DMS53 (cell line): ENCODE measurements around the gene CYS1.
A peak's percentile ranks its signal among the peaks of the same experiment; 100 is the strongest.

Experiments
- DNase-seq: peaks from one replicate; lab custom pipeline; 2025; lab: John Stamatoyannopoulos, UW

CYS1 gene

DNA sequence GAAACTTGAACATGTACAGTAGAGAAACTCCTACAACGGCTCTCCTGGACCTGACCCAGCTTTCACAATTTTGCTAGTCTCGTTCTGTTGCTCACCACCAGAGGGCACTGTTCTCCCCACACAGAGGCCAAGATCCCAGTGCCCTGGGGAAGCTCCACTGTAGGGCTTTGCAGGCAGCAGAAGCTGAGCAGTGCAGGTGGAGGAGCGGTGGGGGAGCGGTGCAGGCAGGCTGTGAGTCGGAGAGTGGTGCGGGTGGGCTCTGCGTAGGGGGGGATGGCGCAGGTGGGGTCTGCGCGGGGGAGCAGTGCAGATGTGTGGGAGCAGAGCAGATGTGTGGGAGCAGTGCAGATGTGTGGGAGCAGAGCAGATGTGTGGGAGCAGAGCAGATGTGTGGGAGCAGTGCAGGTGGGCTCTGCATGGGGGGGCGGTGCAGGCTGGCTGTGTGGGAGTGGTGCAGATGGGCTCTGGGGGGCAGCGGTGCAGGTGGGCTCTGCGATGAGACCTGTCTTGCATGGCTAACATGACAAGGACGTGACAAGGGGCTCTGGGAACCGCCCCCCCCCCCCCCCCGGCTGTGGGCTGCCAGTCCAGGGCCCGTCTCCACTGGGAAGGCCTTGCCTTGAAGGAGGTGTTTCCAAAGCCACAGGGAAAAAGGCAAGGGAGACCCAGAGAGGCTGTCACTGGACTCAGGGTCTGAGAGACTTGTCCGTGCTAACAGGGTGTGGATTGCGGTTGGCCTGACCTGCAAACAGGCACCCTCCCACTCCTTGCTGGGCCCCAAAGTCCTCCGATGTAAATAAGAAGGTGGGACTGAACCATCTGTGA lies 7.3 kb downstream of the CYS1 start:
- peak; percentile 89 for DNase-seq

DNA sequence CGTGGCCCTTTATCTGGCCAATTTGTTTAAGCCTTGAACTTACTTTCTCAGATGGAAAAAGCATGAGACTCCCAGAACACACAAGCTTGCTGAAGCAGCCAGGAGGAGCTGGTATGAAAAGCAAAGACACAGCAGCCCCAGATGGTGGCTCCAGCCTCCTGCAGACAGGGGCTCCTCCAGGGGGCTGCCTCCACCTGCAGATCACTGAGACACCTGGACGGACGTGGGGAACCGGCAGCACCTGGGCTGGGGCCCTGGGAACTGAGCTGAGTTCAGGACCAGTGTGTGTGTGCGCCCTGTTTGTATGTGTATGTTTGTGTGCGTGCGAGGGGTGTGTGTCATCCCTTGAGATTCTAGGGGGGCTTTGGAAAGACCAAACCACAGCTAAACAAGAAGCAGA lies 8.6 kb downstream of the CYS1 start:
- DNase-seq, result no peak

DNA sequence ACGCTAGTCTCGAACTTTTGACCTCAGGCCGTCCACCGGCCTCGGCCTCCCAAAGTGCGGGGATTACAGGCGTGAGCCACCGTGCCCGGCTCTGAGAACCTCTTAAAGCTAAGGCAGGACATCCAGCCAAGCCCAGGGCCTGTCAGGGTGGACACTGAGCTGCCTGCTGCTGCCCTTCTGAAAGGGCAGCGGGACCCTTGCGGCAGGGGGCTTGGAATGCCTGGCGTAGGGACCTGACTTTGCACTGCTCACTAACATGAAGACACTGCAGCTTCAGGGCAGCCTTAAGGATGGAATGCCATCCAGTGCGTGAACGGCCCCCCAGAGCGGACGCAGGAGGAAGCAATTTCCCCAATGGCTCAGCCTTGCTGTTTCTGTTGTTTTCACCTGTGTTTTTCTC lies 9.0 kb downstream of the CYS1 start:
- DNase-seq, result no peak

GRCh38 chr2:10067881-10068280 lies 12.3 kb downstream of the CYS1 start:
- DNase-seq, result no peak

DNA sequence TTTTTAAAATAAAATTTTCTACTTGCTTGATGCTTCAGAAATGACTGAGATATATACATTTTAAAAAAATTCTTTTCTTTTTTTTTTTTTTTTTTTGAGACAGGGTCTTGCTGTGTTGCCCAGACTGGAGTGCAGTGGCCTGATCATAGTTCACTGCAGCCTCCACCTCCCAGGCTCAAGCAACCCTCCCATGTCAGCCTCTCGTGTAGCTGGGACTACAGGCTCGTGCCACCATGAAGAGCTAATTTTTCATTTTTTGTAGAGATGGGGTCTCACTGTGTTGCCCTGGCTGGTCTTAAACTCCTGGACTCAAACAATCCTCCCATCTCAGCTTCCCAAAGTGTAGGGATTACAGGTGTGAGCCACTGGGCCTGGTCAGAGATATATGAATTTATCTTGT lies 12.9 kb downstream of the CYS1 start:
- DNase-seq, result no peak

GRCh38 chr2:10065773-10066055 lies 14.5 kb downstream of the CYS1 start:
- no peak for DNase-seq

GRCh38 chr2:10064932-10065772 lies 15.1 kb downstream of the CYS1 start:
- DNase-seq, result no peak

- no peak for DNase-seq
These were observed 16.6 kb downstream of the CYS1 start for GRCh38 chr2:10063566-10063965.

DNA sequence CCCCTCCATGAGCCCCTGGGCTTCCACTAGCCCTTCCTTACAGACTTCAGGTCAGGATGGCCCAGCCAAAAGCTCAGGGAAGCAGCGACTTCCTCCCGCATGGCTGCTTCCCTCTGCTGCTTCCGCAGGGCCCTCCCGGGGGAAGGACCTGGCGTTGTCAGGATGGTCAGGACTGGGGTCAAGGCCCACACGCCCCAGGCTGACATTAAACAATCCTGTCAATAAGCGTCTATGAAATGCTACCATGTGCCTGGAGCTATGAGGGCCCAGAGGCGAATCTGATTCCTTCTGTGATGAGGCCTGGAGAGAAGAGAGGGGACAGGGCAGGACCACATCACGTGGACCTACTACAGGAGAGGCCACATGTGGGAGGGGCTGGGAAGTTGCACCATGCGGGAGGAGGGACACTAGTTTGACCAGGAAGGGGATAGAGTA lies 17.3 kb downstream of the CYS1 start:
- DNase-seq, result no peak

- DNase-seq, result no peak
These were observed 18.8 kb downstream of the CYS1 start for GRCh38 chr2:10061221-10061925.

DNA sequence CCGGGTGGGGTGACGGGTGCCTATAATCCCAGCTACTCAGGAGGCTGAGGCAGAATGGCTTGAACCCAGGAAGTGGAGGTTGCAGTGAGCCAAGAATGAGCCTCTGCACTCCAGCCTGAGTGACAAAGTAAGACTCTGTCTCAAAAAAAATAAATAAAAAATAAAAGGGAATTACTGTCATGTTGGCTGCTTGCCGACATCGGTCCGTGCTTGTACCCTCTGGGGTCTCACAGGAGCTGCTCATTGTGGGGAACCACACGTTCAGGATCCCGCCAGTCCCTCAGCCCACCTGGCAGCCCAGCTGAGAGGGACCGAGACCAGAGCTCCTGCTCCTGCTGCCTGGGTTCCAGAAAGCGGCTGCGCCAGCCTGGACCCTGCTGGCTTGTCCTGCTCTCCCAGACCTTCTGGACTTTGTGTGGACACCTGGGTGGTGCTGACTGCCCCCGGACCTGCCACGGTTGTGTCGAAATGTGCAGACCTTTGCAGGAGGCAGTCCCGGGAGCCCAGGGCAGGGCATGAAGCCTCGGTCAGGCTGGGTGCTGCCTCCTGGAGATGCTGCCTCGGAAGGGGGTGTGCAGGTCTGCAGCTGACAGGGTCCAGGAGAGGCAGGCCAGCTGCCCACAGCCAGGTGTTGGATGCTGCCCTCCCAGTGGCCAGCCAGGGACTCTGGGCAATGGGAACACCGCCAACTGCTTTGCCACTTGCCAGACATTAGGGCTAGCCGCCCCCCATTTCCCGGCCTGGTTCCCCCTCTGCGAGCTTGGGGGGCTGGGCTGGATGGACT lies 20.5 kb downstream of the CYS1 start:
- DNase-seq, result peak; percentile 25

- no peak for DNase-seq
These were observed 21.2 kb downstream of the CYS1 start for GRCh38 chr2:10059016-10059351.

GRCh38 chr2:10058251-10059015 lies 21.8 kb downstream of the CYS1 start:
- DNase-seq, result no peak

- DNase-seq, result peak; percentile 72
These were observed 22.7 kb downstream of the CYS1 start for GRCh38 chr2:10057231-10058107.

- no peak for DNase-seq
These were observed 23.8 kb downstream of the CYS1 start for GRCh38 chr2:10056439-10056838.

- DNase-seq, result no peak
These were observed 25.2 kb downstream of the CYS1 start for GRCh38 chr2:10054976-10055375.

- DNase-seq, result no peak
These were observed 25.8 kb downstream of the CYS1 start for GRCh38 chr2:10054424-10054823.

DNA sequence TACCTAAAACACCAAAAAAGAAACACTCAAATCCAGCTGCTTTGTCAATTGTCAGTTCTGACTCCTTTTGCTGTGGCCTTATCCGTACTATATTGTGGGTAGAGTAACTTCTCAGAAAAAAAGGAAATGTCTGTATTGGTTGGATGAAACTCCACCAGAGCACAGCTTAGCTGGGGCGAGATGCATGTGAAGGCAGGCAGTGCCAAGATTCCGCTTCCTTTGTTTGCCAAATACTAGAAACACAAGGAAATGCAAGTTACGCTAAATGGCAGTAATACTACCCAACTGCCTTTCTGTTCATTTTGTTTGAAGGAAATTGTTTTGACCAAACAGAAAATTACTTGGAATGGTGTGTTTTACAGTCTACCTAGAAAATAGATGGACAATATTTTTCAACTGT lies 26.9 kb downstream of the CYS1 start:
- DNase-seq, result no peak

GRCh38 chr2:10052216-10052615 lies 28.0 kb downstream of the CYS1 start:
- DNase-seq, result no peak

DNA sequence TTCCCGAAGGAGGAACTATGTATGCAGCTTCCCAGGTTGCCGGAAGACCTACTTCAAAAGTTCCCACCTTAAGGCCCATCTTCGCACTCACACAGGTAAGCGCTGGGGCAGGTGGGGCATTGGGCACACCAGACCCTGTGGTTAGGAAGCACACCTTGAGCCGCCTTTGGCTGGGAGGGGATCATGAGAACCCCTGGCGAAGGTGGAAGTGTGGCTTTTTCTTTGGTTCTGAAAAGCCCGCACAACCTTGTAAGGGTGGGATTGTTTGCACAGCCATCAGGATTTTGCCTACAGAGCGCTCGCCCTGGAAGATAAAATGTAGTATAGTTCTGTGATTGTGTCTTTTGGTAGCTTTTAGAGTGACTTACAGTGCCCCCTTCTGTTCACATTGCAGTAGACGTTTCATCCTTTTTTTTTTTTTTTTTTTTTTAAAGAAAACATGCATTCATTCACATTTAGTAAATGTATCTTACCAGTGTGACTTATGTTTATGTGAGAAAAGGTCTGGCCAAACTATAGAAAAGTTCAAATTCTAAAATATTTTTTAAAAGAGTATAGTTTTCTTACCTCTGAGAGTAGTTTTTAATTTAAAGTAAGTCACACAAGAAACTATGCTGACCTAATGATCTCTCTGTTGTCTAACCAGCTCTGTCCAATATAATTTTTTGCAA lies 31.6 kb downstream of the CYS1 start:
- DNase-seq, result peak; percentile 65
